Raji (cell line): ENCODE results near the gene YPEL3.
A peak's percentile ranks its signal among the peaks of the same experiment; 100 is the strongest.

Experiments used
- POLR2A ChIP-seq: IDR thresholded peaks from 2 replicates; pipeline ENCODE4 v1.6.1; 2011; ENCODE audit warnings: low read depth, low read length, control low read depth; ENCODE audit not compliant: insufficient read depth

Gene YPEL3

GRCh38 chr16:30122604-30123160 lies 26.7 kb upstream of the YPEL3 start:
- TF ChIP-seq POLR2A, result no peak

GRCh38 chr16:30121741-30122571 lies 25.9 kb upstream of the YPEL3 start:
- TF ChIP-seq POLR2A, result no peak

GRCh38 chr16:30120340-30121105 lies 24.5 kb upstream of the YPEL3 start:
- TF ChIP-seq POLR2A, result no peak

GRCh38 chr16:30119428-30119827 lies 23.4 kb upstream of the YPEL3 start:
- TF ChIP-seq POLR2A, result no peak

GRCh38 chr16:30117768-30118167 lies 21.8 kb upstream of the YPEL3 start:
- no peak for TF ChIP-seq POLR2A

- TF ChIP-seq POLR2A, result no peak
Measured at GRCh38 chr16:30116291-30117207, 20.5 kb upstream of the YPEL3 start.

DNA sequence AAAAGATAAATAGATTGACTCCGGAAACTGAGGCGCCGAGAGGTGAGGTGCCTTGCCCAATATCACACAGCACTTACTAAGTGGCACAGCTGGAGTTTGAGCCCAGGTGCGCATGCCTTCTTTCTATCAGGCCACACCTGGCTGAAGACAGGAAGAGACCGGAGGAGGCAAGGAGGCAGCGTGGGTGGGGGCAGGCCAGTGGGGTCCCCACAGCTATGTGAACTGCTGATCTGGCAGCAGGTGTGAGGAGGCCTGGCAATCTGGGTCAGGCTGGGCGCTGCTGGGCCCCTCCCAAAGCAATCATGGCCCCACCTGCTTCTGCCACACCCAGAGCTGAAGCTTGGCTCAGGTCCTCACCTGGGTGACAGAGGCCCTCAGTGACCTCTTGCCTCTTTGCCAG lies 19.2 kb upstream of the YPEL3 start:
- no peak for TF ChIP-seq POLR2A

GRCh38 chr16:30114411-30114810 lies 18.4 kb upstream of the YPEL3 start:
- no peak for TF ChIP-seq POLR2A

- no peak for TF ChIP-seq POLR2A
Measured at GRCh38 chr16:30113711-30114333, 17.8 kb upstream of the YPEL3 start.

GRCh38 chr16:30113031-30113710 lies 17.2 kb upstream of the YPEL3 start, which contains the start of gene GDPD3:
Gene GDPD3, minus strand, starts transcription at chr16:30113537. Its CDS starts 59 bp downstream, at chr16:30113478.
- TF ChIP-seq POLR2A, result no peak

GRCh38 chr16:30112197-30113030 lies 16.4 kb upstream of the YPEL3 start:
- TF ChIP-seq POLR2A, result 0 out of 2 replicates have a peak, but pooled peaks have one; percentile 21

- TF ChIP-seq POLR2A, result no peak
Measured at GRCh38 chr16:30110661-30111060, 14.6 kb upstream of the YPEL3 start.
